ENCODE measurements around the gene SERPINA1.
"Not testable (repeated sequence)": the region's sequence is repeated elsewhere in the genome, so short reads cannot be mapped to it uniquely, and the experiment has no call there.

The SERPINA1 gene

DNA sequence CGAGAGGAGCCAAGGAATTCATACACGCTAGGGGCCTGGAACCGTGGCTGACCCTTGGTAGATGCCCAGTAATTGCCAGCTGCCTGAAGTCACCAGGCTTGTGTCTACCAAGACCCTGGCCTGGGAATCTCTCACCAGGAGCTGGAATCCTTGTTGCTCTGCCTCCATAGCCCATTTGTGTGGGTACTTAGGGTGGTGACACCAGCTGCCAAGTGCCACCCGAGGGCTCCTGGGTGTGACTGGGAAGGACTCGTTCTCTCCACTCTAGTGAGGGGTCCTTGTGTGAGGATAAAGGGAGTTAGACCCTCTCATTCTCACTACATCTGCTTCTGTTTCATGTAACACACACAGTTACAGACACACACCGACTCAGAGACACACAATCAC is 17.9 kb downstream of the SERPINA1 start:
- H3K14ac ChIP-seq (ENCODE audit: low read length in 2 of 2), result no peak overlapping the region
- H3K4me1 ChIP-seq (ENCODE audit: control insufficient read depth, insufficient read depth, low read depth, low read length), result peaks cover 7% of the 10 kb centered on the region
- H2AK5ac ChIP-seq (ENCODE audit: low read length, severe bottlenecking), result no peak overlapping the region
- no peaks in the 10 kb centered on the region for H3K9me3 ChIP-seq (ENCODE audit: control insufficient read depth, low read length)
- H3K4me3 ChIP-seq (ENCODE audit: insufficient read depth in 1 of 2, low read depth in 1 of 2, low read length in 2 of 2), result no peak overlapping the region
- H3K23ac ChIP-seq (ENCODE audit: low read length in 2 of 2), result no peak overlapping the region
- H3K36me3 ChIP-seq (ENCODE audit: control insufficient read depth in 1 of 2, insufficient read depth in 2 of 2, low read depth in 1 of 2, low read length in 2 of 2), result no peaks in the 10 kb centered on the region
- no peaks in the 10 kb centered on the region for H3K27me3 ChIP-seq (ENCODE audit: control insufficient read depth in 1 of 2, insufficient read depth in 1 of 2, low read length in 2 of 2)
- no peaks in the 10 kb centered on the region for H3K79me1 ChIP-seq (replicated peaks; ENCODE audit: low read length, poor library complexity, severe bottlenecking)
- H2BK12ac ChIP-seq (ENCODE audit: low read length in 2 of 2), result no peak overlapping the region
- no peak overlapping the region for H3K4me2 ChIP-seq (ENCODE audit: low read length, poor library complexity, severe bottlenecking)
- DNase-seq, result no peak
- WGBS, result 65% methylated on average over 2 of the region's 6 CpGs
- no peak overlapping the region for H3K9ac ChIP-seq (ENCODE audit: low read length)
- H3K27ac ChIP-seq (ENCODE audit: low read length, poor library complexity, severe bottlenecking), result no peak overlapping the region
- no peak overlapping the region for H2BK15ac ChIP-seq (ENCODE audit: low read depth, poor library complexity, severe bottlenecking)
- H2AFZ ChIP-seq (ENCODE audit: low read depth, low read length), result no peak overlapping the region
- no peak overlapping the region for H2BK120ac ChIP-seq (ENCODE audit: low read depth, low read length)
- H3K18ac ChIP-seq (ENCODE audit: low read depth in 1 of 2, low read length in 2 of 2), result no peak overlapping the region
- H4K91ac ChIP-seq (ENCODE audit: low read length), result no peak overlapping the region
- H2BK5ac ChIP-seq (ENCODE audit: low read depth, low read length, poor library complexity, severe bottlenecking), result no peak overlapping the region
- no peak overlapping the region for H3K4ac ChIP-seq (ENCODE audit: low read depth in 1 of 2, low read length in 2 of 2)
- H4K8ac ChIP-seq (ENCODE audit: low read length), result no peak overlapping the region

DNA sequence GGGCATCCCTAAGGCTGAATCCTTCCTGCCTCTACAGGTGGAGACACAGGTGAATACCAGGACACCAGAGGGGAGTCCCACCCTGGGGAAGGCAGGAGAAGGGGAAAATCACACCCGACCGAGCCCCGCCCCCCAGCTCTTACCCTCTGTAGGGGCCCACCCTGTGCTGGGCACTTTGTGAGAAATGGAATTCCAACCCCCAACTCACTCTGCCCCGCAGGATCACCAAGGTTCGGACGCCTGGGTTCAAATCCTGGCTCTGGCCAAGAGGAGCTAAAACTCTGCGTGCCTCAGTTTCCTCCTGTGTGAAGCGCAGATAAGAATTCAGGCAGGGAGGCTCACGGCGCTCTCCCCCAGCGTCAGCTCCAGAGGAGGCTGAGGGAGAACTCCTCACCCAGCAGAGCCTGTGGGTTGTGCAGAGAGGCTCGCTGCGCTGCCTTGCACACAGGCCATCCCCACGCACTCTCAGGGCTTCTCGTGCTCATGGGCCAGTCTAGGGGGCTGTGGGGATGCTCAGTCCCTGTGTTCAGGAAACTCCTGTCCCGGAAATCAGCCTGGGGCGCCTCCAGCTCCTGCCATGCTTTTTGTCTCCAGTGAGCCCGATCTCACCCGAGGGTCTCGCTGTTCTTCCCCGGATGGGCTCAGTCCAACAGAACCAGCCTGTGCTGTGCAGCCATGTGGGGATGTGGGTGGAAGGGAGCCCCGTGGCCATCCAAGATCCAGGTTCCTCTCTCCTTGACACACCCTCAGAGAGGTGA is 18.5 kb downstream of the SERPINA1 start:
- DNase-seq; H3K9me3 ChIP-seq (ENCODE audit: control insufficient read depth, low read length); H2BK120ac ChIP-seq (ENCODE audit: low read depth, low read length); H3K27ac ChIP-seq (ENCODE audit: low read length, poor library complexity, severe bottlenecking); H2AK5ac ChIP-seq (ENCODE audit: low read length, severe bottlenecking); H2AFZ ChIP-seq (ENCODE audit: low read depth, low read length); H3K18ac ChIP-seq (ENCODE audit: low read depth in 1 of 2, low read length in 2 of 2); H4K91ac ChIP-seq (ENCODE audit: low read length); H4K8ac ChIP-seq (ENCODE audit: low read length); H3K9ac ChIP-seq (ENCODE audit: low read length); H3K79me1 ChIP-seq (replicated peaks; ENCODE audit: low read length, poor library complexity, severe bottlenecking); H2BK12ac ChIP-seq (ENCODE audit: low read length in 2 of 2); H3K4me1 ChIP-seq (ENCODE audit: control insufficient read depth, insufficient read depth, low read depth, low read length); H3K14ac ChIP-seq (ENCODE audit: low read length in 2 of 2); H3K4me3 ChIP-seq (ENCODE audit: insufficient read depth in 1 of 2, low read depth in 1 of 2, low read length in 2 of 2); H2BK15ac ChIP-seq (ENCODE audit: low read depth, poor library complexity, severe bottlenecking); H2BK5ac ChIP-seq (ENCODE audit: low read depth, low read length, poor library complexity, severe bottlenecking); H3K23ac ChIP-seq (ENCODE audit: low read length in 2 of 2); H3K4ac ChIP-seq (ENCODE audit: low read depth in 1 of 2, low read length in 2 of 2); H3K36me3 ChIP-seq (ENCODE audit: control insufficient read depth in 1 of 2, insufficient read depth in 2 of 2, low read depth in 1 of 2, low read length in 2 of 2); H3K4me2 ChIP-seq (ENCODE audit: low read length, poor library complexity, severe bottlenecking); H3K27me3 ChIP-seq (ENCODE audit: control insufficient read depth in 1 of 2, insufficient read depth in 1 of 2, low read length in 2 of 2): not testable (repeated sequence)
- 67% methylated on average over 4 of the region's 22 CpGs for WGBS

- no peaks in the 10 kb centered on the region for H3K79me1 ChIP-seq (replicated peaks; ENCODE audit: low read length, poor library complexity, severe bottlenecking)
- no peaks in the 10 kb centered on the region for H3K27me3 ChIP-seq (ENCODE audit: control insufficient read depth in 1 of 2, insufficient read depth in 1 of 2, low read length in 2 of 2)
- no peaks in the 10 kb centered on the region for H3K36me3 ChIP-seq (ENCODE audit: control insufficient read depth in 1 of 2, insufficient read depth in 2 of 2, low read depth in 1 of 2, low read length in 2 of 2)
- no peak overlapping the region for H2BK120ac ChIP-seq (ENCODE audit: low read depth, low read length)
- H2AK5ac ChIP-seq (ENCODE audit: low read length, severe bottlenecking), result no peak overlapping the region
- 79% methylated on average over 5 of the region's 7 CpGs for WGBS
- no peak for DNase-seq
- no peak overlapping the region for H2AFZ ChIP-seq (ENCODE audit: low read depth, low read length)
- no peaks in the 10 kb centered on the region for H3K9me3 ChIP-seq (ENCODE audit: control insufficient read depth, low read length)
- no peak overlapping the region for H3K23ac ChIP-seq (ENCODE audit: low read length in 2 of 2)
- H3K18ac ChIP-seq (ENCODE audit: low read depth in 1 of 2, low read length in 2 of 2), result no peak overlapping the region
- no peak overlapping the region for H3K9ac ChIP-seq (ENCODE audit: low read length)
- no peak overlapping the region for H3K14ac ChIP-seq (ENCODE audit: low read length in 2 of 2)
- peaks cover 5% of the 10 kb centered on the region for H3K4me1 ChIP-seq (ENCODE audit: control insufficient read depth, insufficient read depth, low read depth, low read length)
- no peak overlapping the region for H3K4ac ChIP-seq (ENCODE audit: low read depth in 1 of 2, low read length in 2 of 2)
- no peak overlapping the region for H3K4me2 ChIP-seq (ENCODE audit: low read length, poor library complexity, severe bottlenecking)
- no peak overlapping the region for H4K91ac ChIP-seq (ENCODE audit: low read length)
- H2BK15ac ChIP-seq (ENCODE audit: low read depth, poor library complexity, severe bottlenecking), result no peak overlapping the region
- H4K8ac ChIP-seq (ENCODE audit: low read length), result no peak overlapping the region
- no peak overlapping the region for H2BK12ac ChIP-seq (ENCODE audit: low read length in 2 of 2)
- no peak overlapping the region for H3K27ac ChIP-seq (ENCODE audit: low read length, poor library complexity, severe bottlenecking)
- H2BK5ac ChIP-seq (ENCODE audit: low read depth, low read length, poor library complexity, severe bottlenecking), result no peak overlapping the region
- H3K4me3 ChIP-seq (ENCODE audit: insufficient read depth in 1 of 2, low read depth in 1 of 2, low read length in 2 of 2), result no peak overlapping the region
Measured at GRCh38 chr14:94368956-94369355, 19.4 kb downstream of the SERPINA1 start.

- Histone ChIP-seq H3K9me3 (ENCODE audit: control insufficient read depth, low read length) (no peaks in the 10 kb centered on the region), H2BK12ac (ENCODE audit: low read length in 2 of 2) (no peak overlapping the region), H3K4me1 (ENCODE audit: control insufficient read depth, insufficient read depth, low read depth, low read length) (peaks cover 4% of the 10 kb centered on the region), H2AK5ac (ENCODE audit: low read length, severe bottlenecking) (no peak overlapping the region), H3K4me3 (ENCODE audit: insufficient read depth in 1 of 2, low read depth in 1 of 2, low read length in 2 of 2) (no peak overlapping the region), H3K18ac (ENCODE audit: low read depth in 1 of 2, low read length in 2 of 2) (no peak overlapping the region), H3K14ac (ENCODE audit: low read length in 2 of 2) (no peak overlapping the region), H2BK15ac (ENCODE audit: low read depth, poor library complexity, severe bottlenecking) (no peak overlapping the region), H4K8ac (ENCODE audit: low read length) (no peak overlapping the region), H3K23ac (ENCODE audit: low read length in 2 of 2) (no peak overlapping the region), H3K4me2 (ENCODE audit: low read length, poor library complexity, severe bottlenecking) (no peak overlapping the region), H3K79me1 (replicated peaks; ENCODE audit: low read length, poor library complexity, severe bottlenecking) (no peaks in the 10 kb centered on the region), H4K91ac (ENCODE audit: low read length) (no peak overlapping the region), H2AFZ (ENCODE audit: low read depth, low read length) (no peak overlapping the region), H2BK120ac (ENCODE audit: low read depth, low read length) (no peak overlapping the region), H3K9ac (ENCODE audit: low read length) (no peak overlapping the region), H3K4ac (ENCODE audit: low read depth in 1 of 2, low read length in 2 of 2) (no peak overlapping the region), H2BK5ac (ENCODE audit: low read depth, low read length, poor library complexity, severe bottlenecking) (no peak overlapping the region), H3K36me3 (ENCODE audit: control insufficient read depth in 1 of 2, insufficient read depth in 2 of 2, low read depth in 1 of 2, low read length in 2 of 2) (no peaks in the 10 kb centered on the region), H3K27ac (ENCODE audit: low read length, poor library complexity, severe bottlenecking) (no peak overlapping the region), H3K27me3 (ENCODE audit: control insufficient read depth in 1 of 2, insufficient read depth in 1 of 2, low read length in 2 of 2) (no peaks in the 10 kb centered on the region)
- WGBS, result 67% methylated on average over 3 of the region's 3 CpGs
- no peak for DNase-seq
Measured at GRCh38 chr14:94368243-94368590, 20.2 kb downstream of the SERPINA1 start.

All from mesenchymal stem cell (in vitro differentiated cells and primary cell).